HL-60 (cell line): Measurements from ENCODE around the gene CCDC182.

Experiments used
- CTCF ChIP-seq: IDR thresholded peaks from one replicate; pipeline ENCODE4 v1.5.1; 2011; ENCODE audit warnings: low read length, control low read depth, inconsistent platforms; ENCODE audit not compliant: insufficient read depth
- POLR2AphosphoS5 ChIP-seq: IDR thresholded peaks from 2 replicates; pipeline ENCODE4 v1.6.1; 2012; ENCODE audit warnings: low read depth
- REST ChIP-seq: IDR thresholded peaks from 2 replicates; pipeline ENCODE4 v1.6.1; 2012; ENCODE audit warnings: low read depth; ENCODE audit not compliant: insufficient replicate concordance

- TF ChIP-seq CTCF (no peak), POLR2AphosphoS5 (no peak), REST (no peak)
Observed at GRCh38 chr17:57776366-57776765, 31.3 kb upstream of the CCDC182 start.
